Measurements from ENCODE around the gene KSR2. TPM values are rescaled to one million over a fixed set of nuclear protein-coding genes. Genes with fewer than 3 reads are reported as not detected.

KSR2 gene
- total RNA-seq, 4 donors from 2014 or later, result 1.2 to 11.0 (median 2.2) TPM

GRCh38 chr12:117595751-117596150 lies 373.0 kb downstream of the KSR2 start:
- Histone ChIP-seq H3K9me3 (no peaks in the 10 kb centered on the region), H3K4me3 (replicated peaks in 1 of 3) (no peak overlapping the region), H3K4me1 (no peaks in the 10 kb centered on the region), H3K27ac (no peak overlapping the region), H3K36me3 (no peaks in the 10 kb centered on the region), H3K27me3 (no peaks in the 10 kb centered on the region)
- intact Hi-C loops (cut with DNase I), result loop anchor here (10.0 kb wide), 1 partner anchor 239 kb away; no protein-coding TSS in a partner anchor
- WGBS, 2 donors, result 76 to 95% methylated on average over 1 of the region's 1 CpG
- no peak for DNase-seq
- no peak for TF ChIP-seq POLR2A (IDR thresholded peaks at IDR 0.05)
- TF ChIP-seq CTCF (IDR thresholded peaks at IDR 0.05), result no peak

GRCh38 chr12:117594481-117594880 lies 374.3 kb downstream of the KSR2 start:
- intact Hi-C loops (cut with DNase I), result loop anchor here (10.0 kb wide), 1 partner anchor 240 kb away; no protein-coding TSS in a partner anchor
- TF ChIP-seq CTCF (IDR thresholded peaks at IDR 0.05), result no peak
- no peak for TF ChIP-seq POLR2A (IDR thresholded peaks at IDR 0.05)

GRCh38 chr12:117593815-117594400 lies 374.9 kb downstream of the KSR2 start:
- no peak overlapping the region for H3K4me3 ChIP-seq (replicated peaks in 1 of 3)
- intact Hi-C loops (cut with DNase I), result loop anchor here (10.0 kb wide), 1 partner anchor 241 kb away; no protein-coding TSS in a partner anchor
- no peak overlapping the region for H3K27ac ChIP-seq
- no peaks in the 10 kb centered on the region for H3K4me1 ChIP-seq
- H3K27me3 ChIP-seq, result no peaks in the 10 kb centered on the region
- DNase-seq, result no peak
- TF ChIP-seq POLR2A (IDR thresholded peaks at IDR 0.05) (no peak), CTCF (IDR thresholded peaks at IDR 0.05) (no peak)
- no peaks in the 10 kb centered on the region for H3K36me3 ChIP-seq
- 67 to 75% methylated on average over 7 of the region's 7 CpGs for WGBS, 2 donors
- no peaks in the 10 kb centered on the region for H3K9me3 ChIP-seq

More at GRCh38 chr12:117594481-117594880, 374.3 kb downstream of the KSR2 start:
- Histone ChIP-seq H3K9me3 (no peaks in the 10 kb centered on the region), H3K36me3 (no peaks in the 10 kb centered on the region), H3K27me3 (no peaks in the 10 kb centered on the region), H3K27ac (no peak overlapping the region), H3K4me3 (replicated peaks in 1 of 3) (no peak overlapping the region), H3K4me1 (no peaks in the 10 kb centered on the region)
- DNase-seq, result no peak
- 43 to 45% methylated on average over 4 of the region's 4 CpGs for WGBS, 2 donors

GRCh38 chr12:117592588-117593305 lies 376.0 kb downstream of the KSR2 start:
- TF ChIP-seq CTCF (IDR thresholded peaks at IDR 0.05) (no peak), POLR2A (IDR thresholded peaks at IDR 0.05) (no peak)
- Histone ChIP-seq H3K4me3 (replicated peaks in 1 of 3) (no peak overlapping the region), H3K9me3 (no peaks in the 10 kb centered on the region), H3K36me3 (no peaks in the 10 kb centered on the region), H3K27me3 (no peaks in the 10 kb centered on the region), H3K27ac (no peak overlapping the region), H3K4me1 (no peaks in the 10 kb centered on the region)
- WGBS, 2 donors, result 65 to 67% methylated on average over 9 of the region's 9 CpGs
- no peak for DNase-seq
- intact Hi-C loops (cut with DNase I), result loop anchor here (10.0 kb wide), 1 partner anchor 242 kb away; no protein-coding TSS in a partner anchor

- Histone ChIP-seq H3K27ac (no peak overlapping the region), H3K36me3 (no peaks in the 10 kb centered on the region), H3K4me1 (no peaks in the 10 kb centered on the region), H3K9me3 (no peaks in the 10 kb centered on the region), H3K27me3 (no peaks in the 10 kb centered on the region), H3K4me3 (replicated peaks in 1 of 3) (no peak overlapping the region)
- intact Hi-C loops (cut with DNase I), result loop anchor here (10.0 kb wide), 1 partner anchor 244 kb away; no protein-coding TSS in a partner anchor
- TF ChIP-seq CTCF (IDR thresholded peaks at IDR 0.05), result no peak
- TF ChIP-seq POLR2A (IDR thresholded peaks at IDR 0.05), result no peak
- 67 to 72% methylated on average over 2 of the region's 2 CpGs for WGBS, 2 donors
- DNase-seq, result no peak
Observed at GRCh38 chr12:117590999-117591398, 377.8 kb downstream of the KSR2 start.
